Effector CD8-positive, alpha-beta T cell (primary cell): ENCODE data around the gene ITGA11.

Experiments
- DNase-seq: peaks from one replicate; lab custom pipeline; 2025; lab: John Stamatoyannopoulos, UW

Gene ITGA11

DNA sequence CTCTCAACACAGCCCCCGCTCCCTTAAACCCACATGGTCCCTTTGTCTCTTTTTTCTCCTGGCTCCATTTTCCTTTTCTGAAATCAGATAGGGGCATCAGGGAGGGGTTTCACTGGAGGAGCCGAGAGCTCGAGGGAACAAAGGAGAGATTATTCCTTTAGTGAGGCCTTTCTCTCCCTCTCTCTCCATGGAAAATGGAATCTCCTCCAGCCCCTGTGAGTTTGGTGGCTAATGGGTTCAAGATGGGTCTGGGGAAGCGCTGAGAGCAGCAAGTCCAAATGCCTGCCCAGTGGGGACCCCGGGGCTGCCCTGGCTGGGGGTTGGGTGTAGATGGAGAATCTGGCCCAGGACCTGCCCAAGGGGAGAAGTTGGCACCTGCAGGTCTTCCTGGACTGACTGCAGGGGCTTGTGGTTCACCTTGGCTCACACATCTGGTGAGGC, 56.8 kb downstream of the ITGA11 start:
- no peak for DNase-seq

DNA sequence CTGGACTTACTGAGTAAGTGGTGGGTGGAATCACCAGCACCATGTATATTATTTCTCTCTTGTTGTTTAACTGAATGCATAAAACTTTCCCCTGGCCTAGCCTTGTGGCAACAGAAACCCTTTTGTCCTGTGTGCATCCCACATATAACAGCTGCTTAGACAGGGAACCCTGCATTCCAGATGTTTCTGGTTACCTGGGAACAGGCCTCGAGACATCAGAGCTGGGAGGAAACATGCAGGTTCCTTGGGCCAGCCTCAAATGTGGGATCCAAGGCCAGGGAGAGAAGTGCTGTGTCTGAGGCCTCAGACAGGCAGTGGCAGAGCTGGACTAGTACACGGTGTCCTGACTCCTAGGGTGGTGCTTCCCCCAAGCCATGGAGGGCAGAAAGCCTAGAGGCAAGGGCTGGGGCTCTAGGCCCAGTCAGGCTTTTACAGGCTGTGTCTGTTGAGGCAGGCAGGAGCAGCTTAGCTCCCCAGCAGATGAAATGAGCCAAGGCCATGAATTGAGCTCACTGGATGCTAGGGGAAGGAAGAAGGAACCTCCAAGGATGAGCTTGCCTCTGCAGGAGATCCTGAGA, 57.7 kb downstream of the ITGA11 start:
- DNase-seq, result no peak

- DNase-seq, result no peak
Measured at GRCh38 chr15:68373028-68373427, 58.9 kb downstream of the ITGA11 start.

- no peak for DNase-seq
Measured at GRCh38 chr15:68372291-68372811, 59.6 kb downstream of the ITGA11 start.

- no peak for DNase-seq
Measured at GRCh38 chr15:68371851-68372250, 60.1 kb downstream of the ITGA11 start.

DNA sequence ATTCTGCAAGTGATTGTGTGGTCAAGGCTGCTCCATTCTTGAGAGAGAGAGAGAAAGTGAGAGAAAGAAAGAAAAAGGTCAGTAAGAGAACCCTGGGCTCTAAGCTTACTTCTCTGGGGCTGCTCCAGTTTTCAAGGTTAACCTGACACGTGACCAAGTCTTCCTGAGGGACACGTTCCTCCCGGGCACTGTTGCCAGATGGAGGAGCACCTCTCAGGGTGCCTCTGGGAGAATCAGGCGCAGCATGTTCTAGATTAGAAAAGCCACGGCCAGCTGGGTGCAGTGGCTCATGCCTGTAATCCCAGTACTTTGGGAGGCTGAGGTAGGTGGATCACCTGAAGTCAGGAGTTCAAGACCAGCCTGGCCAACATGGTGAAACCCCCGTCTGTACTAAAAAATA, 60.8 kb downstream of the ITGA11 start:
- DNase-seq, result no peak

DNA sequence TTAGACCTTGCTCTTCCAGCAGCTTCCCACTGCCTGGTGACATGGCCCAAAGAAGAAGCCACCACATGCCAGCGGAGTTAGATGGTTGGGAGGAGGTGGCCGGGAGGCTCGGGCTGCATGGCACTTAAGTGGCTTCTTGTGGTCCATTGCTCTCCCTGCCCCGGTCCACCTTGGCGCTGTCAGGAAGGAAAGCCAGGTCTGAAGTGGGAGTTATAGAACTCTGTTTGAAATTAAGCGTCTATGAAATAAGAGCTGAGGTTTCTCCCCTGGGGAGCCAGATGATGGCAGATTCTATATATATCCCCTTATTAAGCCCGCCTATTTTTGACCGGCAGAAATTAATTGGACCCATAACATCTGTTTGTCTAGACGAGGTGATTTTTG, 61.2 kb downstream of the ITGA11 start:
- DNase-seq, result no peak

- no peak for DNase-seq
Measured at GRCh38 chr15:68369931-68370767, 61.8 kb downstream of the ITGA11 start.

DNA sequence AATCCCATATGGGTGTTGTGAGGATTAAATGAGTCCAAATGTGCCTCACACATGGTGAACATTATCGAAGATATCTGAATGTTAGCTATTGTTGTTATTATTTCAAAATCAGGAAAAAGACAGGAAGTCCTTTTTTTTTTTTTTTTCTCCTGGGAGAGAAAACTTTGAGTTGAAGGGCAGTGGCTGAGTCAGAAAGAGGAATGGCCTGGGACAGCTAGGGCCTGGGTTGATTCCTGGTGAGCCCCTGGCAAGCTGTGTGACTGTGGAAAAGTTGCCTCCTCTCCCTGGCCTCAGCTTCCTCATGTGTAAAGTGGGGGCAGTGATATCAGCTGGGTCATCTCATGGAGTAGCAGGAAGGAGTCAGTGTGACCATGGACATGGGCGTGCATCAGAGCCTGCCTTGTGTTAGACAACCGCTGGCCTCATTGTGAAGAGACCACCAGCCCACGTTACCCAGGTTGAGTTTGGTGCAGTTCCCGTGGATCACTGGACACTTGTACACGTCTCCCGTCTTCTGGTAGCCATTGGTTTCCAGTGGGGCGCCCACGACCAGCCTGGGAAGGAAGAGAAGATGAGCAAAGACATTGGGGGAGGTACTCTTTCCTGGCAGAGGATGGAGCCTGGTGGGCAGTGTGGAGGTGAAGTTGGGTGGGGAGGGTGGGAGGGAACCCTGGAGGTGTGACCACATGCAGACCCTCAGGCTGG, 63.1 kb downstream of the ITGA11 start:
- no peak for DNase-seq

DNA sequence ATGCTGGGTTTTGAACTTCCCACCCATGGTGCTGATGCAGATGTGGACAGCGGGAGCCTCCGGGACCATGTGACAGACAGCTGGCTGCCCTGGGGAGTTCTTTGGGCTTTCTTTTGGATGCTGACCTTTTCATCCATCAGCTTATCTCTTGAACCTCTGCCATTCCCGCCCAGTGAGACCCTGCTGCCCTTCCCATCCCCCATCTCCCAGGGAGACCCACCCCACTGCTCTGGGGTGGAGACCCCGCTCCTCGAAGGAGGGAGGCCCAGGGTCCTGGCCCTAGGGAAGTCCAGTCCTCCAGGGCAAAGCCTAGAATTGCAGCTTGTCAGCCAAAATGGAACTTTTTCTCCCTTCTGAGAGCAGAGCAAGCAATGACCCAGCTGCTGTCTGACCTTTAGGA, 64.0 kb downstream of the ITGA11 start:
- no peak for DNase-seq

DNA sequence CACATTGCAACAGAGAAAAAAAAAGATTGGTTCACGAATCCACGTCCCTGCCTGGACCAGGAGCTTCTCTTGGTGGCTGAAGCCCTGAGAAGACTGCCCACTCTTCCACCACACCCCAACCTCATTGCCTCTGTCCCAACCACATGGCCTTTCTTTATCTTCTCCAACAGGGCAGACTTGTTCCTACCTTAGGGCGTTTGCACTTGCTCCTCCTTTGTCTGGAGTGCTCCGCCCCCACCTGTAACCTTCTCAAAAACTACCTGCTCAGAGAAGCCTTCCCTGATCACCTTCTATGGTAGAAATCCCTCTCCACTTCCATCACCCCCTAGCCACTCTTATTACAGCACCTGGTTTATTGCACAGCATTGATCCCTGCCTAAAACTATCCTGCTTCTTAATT, 64.7 kb downstream of the ITGA11 start:
- DNase-seq, result no peak

- no peak for DNase-seq
Measured at GRCh38 chr15:68366314-68366713, 65.6 kb downstream of the ITGA11 start.

GRCh38 chr15:68365770-68366169, 66.2 kb downstream of the ITGA11 start:
- no peak for DNase-seq

- DNase-seq, result no peak
Measured at GRCh38 chr15:68365140-68365745, 66.7 kb downstream of the ITGA11 start.

GRCh38 chr15:68364660-68365035, 67.3 kb downstream of the ITGA11 start:
- DNase-seq, result no peak

- DNase-seq, result no peak
Measured at GRCh38 chr15:68364028-68364659, 67.8 kb downstream of the ITGA11 start.

DNA sequence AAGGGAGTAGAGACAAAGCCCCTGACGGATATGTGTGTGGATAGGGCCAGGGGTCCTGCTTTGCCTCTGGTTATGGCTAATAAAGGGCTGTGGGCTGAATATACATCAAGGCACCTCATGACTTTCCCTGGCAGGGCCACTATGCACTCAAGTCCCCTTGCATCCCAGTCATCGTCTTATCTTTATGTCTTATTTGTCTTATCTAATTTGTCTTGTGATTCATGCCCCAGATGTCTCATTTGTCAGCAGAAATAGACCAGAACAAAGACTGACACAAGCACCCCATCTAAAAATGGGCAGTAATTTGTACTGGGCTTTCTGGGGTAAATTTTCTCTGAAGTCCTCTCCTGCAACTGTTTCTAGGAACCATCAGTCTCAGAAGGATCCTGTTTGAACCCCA, 68.6 kb downstream of the ITGA11 start:
- no peak for DNase-seq

GRCh38 chr15:68362537-68363126, 69.3 kb downstream of the ITGA11 start:
- no peak for DNase-seq

DNA sequence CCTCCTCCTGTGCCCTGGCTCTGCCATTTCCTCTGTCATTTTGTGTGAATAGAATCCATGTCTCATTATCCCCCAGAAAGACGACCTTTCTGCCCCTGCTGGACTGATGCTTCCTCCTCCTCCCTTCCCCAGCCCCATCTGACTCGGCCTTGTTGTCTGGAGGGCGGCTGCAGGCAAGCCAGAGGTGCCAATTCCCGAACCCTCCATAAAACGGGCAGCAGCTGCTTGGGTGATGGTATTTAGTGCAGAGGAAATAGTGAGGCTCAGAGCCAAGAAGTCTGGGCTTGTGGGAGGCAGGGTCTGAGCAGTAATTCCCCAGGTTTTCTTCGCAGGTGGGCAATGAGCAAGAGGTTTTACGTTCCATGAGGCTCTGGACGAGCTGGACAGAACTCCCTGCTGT, 71.2 kb downstream of the ITGA11 start:
- DNase-seq, result no peak

- no peak for DNase-seq
Measured at GRCh38 chr15:68356778-68357177, 75.2 kb downstream of the ITGA11 start.

GRCh38 chr15:68354923-68355322, 77.0 kb downstream of the ITGA11 start:
- DNase-seq, result no peak

DNA sequence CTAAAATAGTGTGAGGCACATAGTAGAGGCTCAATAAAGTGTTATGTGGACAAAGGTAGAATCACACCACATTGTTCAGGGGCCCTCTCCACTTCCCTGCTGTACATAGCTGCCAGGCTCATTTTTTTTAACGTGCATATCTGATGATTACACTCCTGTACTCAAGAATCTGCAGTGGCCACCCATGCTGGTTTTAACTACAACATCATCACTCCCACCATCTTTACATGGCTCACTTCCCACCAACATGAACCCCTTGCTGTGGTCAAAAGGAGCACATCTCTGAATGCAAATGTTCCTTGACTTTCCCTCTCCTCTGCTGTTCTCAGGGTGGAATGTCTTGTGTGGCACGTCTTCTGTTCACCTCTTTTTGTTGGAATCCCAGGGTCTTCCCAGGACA, 77.7 kb downstream of the ITGA11 start:
- no peak for DNase-seq
